Inferior parietal cortex (tissue), 1 donor: Measurements from ENCODE around the gene DNM3.
A peak's percentile ranks its signal among the peaks of the same experiment; 100 is the strongest.
"Not testable (repeated sequence)": the region's sequence is repeated elsewhere in the genome, so short reads cannot be mapped to it uniquely, and the experiment has no call there.

Experiments
- DNase-seq: peaks from one replicate; pipeline ENCODE4 v3.0.0-alpha.2; 2016; ENCODE audit errors: extremely low spot score

DNM3 gene

GRCh38 chr1:171841050-171841910 is at the start of gene DNM3:
TSS of gene DNM3 (plus strand) at chr1:171841498. CDS start at chr1:171841657, 159 bp downstream.
- DNase-seq: peak; percentile 85

DNA sequence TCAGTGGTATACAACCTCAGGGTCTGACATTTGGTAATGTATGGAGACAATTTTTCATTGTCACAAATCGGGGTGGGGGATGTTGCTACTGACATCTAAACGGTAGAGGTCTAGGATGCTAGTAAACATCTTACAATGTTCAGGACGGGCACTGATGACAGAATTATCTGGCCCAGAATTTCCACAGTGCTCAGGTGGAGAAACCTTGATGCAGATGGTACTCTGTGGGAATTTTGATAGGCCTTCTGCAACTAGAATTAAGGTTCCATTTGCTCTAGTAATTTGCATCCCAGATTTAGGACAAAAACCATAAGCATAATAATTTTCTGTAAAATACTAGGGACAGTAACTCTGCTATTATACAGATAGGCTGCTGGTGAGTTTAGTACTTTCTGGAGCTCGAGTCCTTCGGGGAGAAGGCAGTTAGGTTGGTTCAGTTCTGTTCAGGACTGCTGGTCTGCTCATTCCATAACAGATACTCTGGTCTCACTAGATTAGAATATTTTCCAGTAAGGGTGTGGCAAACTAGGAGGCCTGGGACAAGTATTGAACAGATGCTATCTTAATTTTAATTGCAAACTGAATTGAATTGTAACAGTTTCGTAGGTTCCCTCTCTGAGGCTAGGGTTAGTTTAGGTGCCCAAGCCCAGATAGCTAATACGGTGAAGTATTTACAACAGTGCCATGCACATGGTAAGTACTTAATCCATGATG is 48.5 kb upstream of the DNM3 start:
- no peak for DNase-seq

DNA sequence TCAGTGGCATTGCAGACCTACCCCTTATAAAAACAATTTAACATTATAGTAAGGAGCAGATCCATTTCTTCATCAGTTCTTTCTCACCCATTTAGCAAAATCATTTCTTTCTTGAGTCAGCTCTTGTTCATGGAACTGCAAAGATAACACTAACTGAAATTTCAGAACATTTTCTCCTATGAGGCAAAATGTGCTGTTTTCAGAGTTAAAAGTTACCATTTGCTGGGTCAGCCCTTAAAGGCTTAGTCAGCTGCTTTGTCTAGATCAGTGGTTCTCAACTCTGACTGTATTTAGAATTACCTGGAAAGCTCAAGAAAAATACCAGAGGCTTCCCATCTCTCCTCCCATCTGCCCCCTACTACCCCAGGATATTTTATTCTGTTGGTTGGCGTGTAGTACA is 47.7 kb upstream of the DNM3 start:
- DNase-seq: no peak

- no peak for DNase-seq
Observed at GRCh38 chr1:171794085-171794484, 47.2 kb upstream of the DNM3 start.

- no peak for DNase-seq
Observed at GRCh38 chr1:171796592-171796991, 44.7 kb upstream of the DNM3 start.

GRCh38 chr1:171798311-171798710 is 43.0 kb upstream of the DNM3 start:
- no peak for DNase-seq

- DNase-seq: no peak
Observed at GRCh38 chr1:171798765-171799164, 42.5 kb upstream of the DNM3 start.

- no peak for DNase-seq
Observed at GRCh38 chr1:171799166-171799565, 42.1 kb upstream of the DNM3 start.

DNA sequence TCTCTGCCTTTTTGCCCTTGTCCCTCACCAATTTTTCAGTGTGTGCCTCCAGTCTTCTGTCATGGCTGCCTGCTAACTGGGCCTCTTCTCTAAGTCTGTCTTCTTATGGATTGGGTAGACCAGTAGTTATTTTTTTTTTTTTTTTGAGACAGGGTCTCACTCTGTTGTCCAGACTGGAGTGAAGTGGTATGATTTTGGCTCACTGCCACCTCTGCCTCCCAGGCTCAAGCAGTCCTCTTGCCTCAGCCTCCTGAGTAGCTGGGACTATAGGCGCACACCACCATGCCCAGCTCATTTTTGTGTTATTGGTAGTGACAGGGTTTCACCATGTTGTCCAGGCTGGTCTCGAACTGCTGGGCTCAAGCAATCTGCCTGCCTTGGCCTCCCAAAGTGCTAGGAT is 41.6 kb upstream of the DNM3 start:
- DNase-seq: not testable (repeated sequence)

GRCh38 chr1:171800342-171800741 is 41.0 kb upstream of the DNM3 start:
- no peak for DNase-seq

- DNase-seq: no peak
Observed at GRCh38 chr1:171800851-171801250, 40.4 kb upstream of the DNM3 start.

DNA sequence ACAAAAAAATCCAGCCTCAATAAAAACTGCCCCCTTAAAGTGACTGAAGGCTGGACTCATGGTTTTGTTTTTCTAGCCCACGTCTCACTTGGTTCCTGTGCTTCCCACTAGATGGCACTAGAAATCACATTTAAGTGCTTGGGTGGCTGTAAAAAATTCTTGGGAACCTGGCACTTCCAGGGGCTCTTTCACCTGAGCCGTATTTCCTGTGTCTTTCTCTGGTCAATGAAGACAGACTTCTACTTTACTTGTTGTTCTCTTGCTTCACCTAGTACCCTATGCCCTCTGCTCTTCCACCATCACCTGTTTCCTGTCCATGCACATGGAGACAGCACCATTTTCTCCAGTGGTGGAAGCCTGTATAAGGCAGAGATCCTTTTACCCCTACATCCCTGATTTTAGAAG is 39.8 kb upstream of the DNM3 start:
- peak; percentile 88 for DNase-seq

DNA sequence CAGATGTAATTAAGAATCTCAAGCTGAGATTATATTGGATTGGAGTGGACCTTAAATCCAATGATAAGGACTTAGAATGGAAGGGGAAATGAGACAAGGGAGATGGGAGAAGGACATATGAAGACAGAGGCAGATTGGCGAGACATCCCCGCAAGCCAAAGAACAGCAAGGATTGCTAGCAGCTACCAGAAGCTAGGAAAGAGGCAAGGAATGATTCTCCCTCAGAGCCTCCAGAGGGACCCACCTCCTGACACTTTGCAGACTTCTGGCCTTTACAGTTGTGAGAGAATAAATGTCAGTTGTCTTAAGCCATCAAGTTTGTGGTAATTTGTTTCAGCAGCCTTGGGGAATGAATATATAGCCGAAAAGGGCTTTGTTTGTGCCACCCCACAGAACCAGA is 39.1 kb upstream of the DNM3 start:
- no peak for DNase-seq

DNA sequence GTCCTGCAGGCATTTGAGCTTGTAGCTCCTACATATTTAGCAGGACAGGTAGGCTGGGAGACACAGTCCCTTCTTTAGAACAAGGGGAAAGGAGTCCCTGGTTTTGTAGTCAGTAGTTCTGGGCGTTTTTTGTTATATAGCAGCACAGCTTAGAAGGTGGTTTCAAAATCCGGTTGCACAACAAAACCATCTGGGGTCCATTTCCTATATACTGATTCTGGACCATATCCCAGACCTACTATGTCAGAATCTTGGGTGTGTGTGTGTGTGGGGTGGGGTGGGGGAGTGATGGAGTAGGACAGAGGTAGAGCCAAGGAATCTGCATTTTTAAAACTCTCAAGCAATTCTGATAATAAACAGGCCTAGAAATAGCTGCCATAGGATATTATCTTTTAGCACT is 38.3 kb upstream of the DNM3 start:
- DNase-seq: no peak

DNA sequence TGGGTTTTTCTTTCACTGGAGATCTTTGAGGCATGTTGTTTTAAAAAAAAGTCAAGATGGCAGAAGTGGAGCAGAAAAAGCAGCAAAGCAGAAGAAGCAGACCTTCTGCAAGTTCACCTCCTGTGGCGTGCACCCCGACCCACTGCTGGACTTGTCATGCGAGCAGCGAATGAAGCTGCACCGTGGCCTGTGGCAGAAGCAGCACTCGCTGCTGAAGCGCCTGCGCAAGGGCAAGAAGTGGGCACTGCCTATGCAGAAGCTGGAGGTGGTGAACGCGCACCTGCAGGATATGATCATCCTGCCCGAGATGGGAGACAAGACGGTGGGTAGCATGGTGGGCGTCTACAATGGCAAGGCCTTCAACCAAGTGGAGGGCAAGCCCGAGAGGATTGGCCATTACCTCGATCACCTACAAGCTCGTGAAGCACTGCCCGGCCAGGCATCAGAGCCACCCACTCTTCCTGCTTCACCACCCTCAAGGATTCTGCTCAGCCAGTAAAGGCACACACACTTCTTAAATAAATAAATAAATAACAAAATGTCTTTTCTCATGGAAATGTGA is 37.8 kb upstream of the DNM3 start:
- no peak for DNase-seq

GRCh38 chr1:171805395-171806115 is 35.7 kb upstream of the DNM3 start:
- DNase-seq: no peak

DNA sequence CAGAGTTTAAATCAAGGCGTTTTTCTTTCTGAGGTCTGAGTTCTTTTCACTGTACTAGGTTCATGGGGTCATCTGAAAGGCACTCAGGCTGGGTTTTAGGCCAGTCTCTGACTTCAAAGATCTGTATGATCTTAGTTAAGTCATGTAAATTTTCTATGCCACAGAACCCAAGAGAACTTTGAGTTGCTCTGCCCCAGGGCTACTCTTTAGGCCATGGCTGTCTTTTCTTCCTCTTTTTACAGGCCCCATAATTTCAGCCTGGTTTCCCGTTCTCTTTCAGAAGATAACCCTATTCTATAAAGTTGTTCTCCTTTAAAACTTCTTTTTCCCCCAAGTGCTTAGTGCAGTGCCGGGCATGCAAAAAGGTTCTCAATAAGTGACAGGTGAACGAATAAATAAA is 33.7 kb upstream of the DNM3 start:
- DNase-seq: no peak

GRCh38 chr1:171809834-171810233 is 31.5 kb upstream of the DNM3 start:
- no peak for DNase-seq

DNA sequence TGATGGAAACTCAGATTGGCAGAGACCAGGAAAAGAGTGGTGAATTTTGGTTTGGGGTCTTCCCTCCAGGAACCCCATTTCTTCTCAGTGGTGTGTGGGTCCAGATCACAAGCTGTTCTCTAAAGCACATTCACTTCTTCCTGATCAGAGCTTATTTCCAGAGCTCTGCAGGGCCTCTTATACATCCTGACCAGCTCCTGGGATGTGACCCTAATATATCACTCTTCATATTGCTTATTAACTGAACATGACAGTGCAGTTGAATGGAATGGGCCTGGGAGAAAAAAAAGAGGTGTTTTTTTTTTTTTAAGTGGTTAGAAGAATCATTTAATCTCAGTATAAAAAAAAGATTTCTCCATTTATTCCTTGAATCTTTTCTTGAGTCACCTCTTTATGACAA is 29.6 kb upstream of the DNM3 start:
- DNase-seq: no peak

- no peak for DNase-seq
Observed at GRCh38 chr1:171814692-171815091, 26.6 kb upstream of the DNM3 start.

DNA sequence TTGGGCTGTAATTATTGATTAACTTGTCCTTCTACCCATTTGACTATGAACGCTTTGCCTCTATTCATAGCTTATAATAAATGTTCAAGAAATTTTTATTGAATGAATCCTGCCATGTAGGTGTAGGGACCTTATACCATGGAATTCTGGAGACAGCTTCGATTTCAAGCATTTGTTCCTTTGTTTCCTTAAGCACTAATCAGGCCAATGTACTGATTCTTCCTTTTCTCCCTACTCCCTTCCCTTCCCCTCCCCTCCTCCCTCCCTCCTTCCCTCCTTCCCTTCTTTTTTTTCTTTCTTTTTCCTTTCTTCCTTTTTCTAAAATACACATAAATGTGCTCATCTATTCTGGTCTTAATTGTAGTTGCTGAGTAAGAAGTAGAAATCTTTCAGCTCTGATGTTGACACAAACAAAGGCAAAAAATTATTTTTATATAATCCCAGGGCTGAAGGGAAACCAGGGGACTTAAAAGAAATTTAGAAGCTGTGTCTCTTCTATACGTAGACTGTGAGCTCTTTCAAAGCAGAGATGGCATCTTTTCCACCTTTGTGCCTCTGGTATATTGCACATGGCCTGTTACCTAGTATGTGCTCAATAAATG is 24.9 kb upstream of the DNM3 start:
- no peak for DNase-seq
